OCI-LY3 (cell line): ENCODE data around the gene MMP17.

ENCODE experiments used
- H2AFZ ChIP-seq: fragments of 200-600, 300-600 bp; shearing (Covaris generic); 2 replicates; pipeline ENCODE4 v1.6.0; 2014; ENCODE audit warnings: antibody characterized with exemption, low read depth, low read length
- H3K27ac ChIP-seq: fragments of 200-600, 300-600 bp; sonication (generic); 2 replicates; pipeline ENCODE4 v1.5.1; 2014; ENCODE audit warnings: mild to moderate bottlenecking, low read length, moderate library complexity, mixed read lengths
- H3K27me3 ChIP-seq: fragments of 200-600, 300-600 bp; sonication (generic); 2 replicates; pipeline ENCODE4 v1.6.1; 2014; ENCODE audit warnings: low read depth, low read length, mixed read lengths
- H3K36me3 ChIP-seq: fragments of 200-600, 300-600 bp; sonication (generic); replicated peaks from 2 replicates; pipeline ENCODE3; 2014; ENCODE audit warnings: low read depth, low read length, mixed read lengths
- H3K4me1 ChIP-seq: fragments of 300-600, 200-600 bp; sonication (generic); 2 replicates; pipeline ENCODE4 v1.6.1; 2014; ENCODE audit warnings: low read length, mixed read lengths
- H3K4me2 ChIP-seq: fragments of 200-600, 300-600 bp; sonication (generic); 2 replicates; pipeline ENCODE4 v1.6.1; 2014; ENCODE audit warnings: low read length, mixed read lengths
- H3K4me3 ChIP-seq: fragments of 300-600, 200-600 bp; sonication (generic); 2 replicates; pipeline ENCODE4 v1.5.1; 2014; ENCODE audit warnings: antibody characterized with exemption, mild to moderate bottlenecking, low read length, moderate library complexity
- H3K79me2 ChIP-seq: fragments of 300-600, 200-600 bp; shearing (Covaris generic); 2 replicates; pipeline ENCODE4 v1.6.1; 2014; ENCODE audit warnings: mild to moderate bottlenecking, low read length, mixed read lengths
- H3K9ac ChIP-seq: fragments of 300-600, 200-600 bp; shearing (Covaris generic); 2 replicates; pipeline ENCODE4 v1.6.0; 2014; ENCODE audit warnings: mild to moderate bottlenecking, low read length, moderate library complexity
- H3K9me3 ChIP-seq: fragments of 200-600, 300-600 bp; shearing (Covaris generic); 2 replicates; pipeline ENCODE4 v1.6.1; 2014; ENCODE audit warnings: low read length, mixed read lengths; ENCODE audit not compliant: insufficient read depth
- H4K20me1 ChIP-seq: fragments of 200-600, 300-600 bp; sonication (generic); 2 replicates; pipeline ENCODE4 v1.6.1; 2016; ENCODE audit warnings: low read length, mixed read lengths; ENCODE audit not compliant: insufficient read depth
- CTCF ChIP-seq: fragments of 200-600, 300-600 bp; sonication (generic); IDR thresholded peaks from 2 replicates; pipeline ENCODE4 v1.5.1; 2014; ENCODE audit warnings: antibody characterized with exemption, low read length, low read depth
- EZH2phosphoT487 ChIP-seq: fragments of 200-600 bp; shearing (Covaris generic); IDR thresholded peaks from 2 replicates; pipeline ENCODE4 v1.6.1; 2018; ENCODE audit warnings: antibody characterized with exemption, mixed run types, low read depth

MMP17 gene

DNA sequence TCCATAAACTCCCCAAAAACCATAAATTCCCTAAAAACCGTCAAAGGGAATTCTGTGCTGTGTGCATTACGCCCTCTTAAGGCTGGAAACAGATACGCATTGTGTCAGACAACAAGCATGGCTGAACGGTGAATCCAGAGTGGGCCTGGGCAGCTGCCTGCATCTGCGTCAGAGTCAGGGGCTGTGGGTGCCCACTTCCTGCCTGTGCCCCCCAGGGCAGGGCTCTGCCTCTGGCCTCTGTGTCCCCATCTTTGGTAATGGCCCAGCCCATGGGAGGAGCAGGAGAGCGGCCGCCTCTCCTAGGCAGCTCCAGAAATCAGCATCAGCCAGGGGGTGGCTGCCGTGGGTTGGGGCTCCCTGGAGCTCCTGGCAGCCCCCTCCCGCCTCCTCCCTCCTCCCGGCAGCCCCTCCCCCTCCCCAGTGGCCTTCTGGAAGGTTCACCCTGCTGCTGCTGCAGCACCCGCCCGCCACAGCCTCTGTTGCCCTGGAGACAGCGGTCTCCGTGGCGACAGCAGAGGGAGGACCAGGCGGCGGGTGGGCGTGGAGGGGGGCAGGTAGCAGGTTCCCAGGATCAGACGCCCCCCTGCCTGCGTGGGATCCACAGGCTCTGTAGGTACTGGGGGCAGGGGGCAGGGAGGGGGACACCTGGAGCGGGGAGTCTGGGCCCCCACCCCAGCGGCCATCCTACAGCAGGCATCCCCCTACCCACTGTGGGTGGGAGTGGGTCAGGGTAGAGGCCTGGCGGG, 5.9 kb downstream of the MMP17 start:
- Histone ChIP-seq H3K4me3 (no peak overlapping the region), H2AFZ (no peak overlapping the region), H3K9ac (no peak overlapping the region), H3K4me2 (no peak overlapping the region; the same call in 1 of the 2 replicates), H3K9me3 (no peaks in the 10 kb centered on the region), H3K36me3 (no peaks in the 10 kb centered on the region), H3K79me2 (no peaks in the 10 kb centered on the region), H3K27me3 (peaks cover 15% of the 10 kb centered on the region), H4K20me1 (no peaks in the 10 kb centered on the region), H3K27ac (no peak overlapping the region), H3K4me1 (peaks cover 7% of the 10 kb centered on the region)
- peak; percentile 65 for TF ChIP-seq CTCF
- TF ChIP-seq EZH2phosphoT487: no peak

- H3K27me3 ChIP-seq: peaks cover 9% of the 10 kb centered on the region
- no peaks in the 10 kb centered on the region for H3K36me3 ChIP-seq
- no peaks in the 10 kb centered on the region for H4K20me1 ChIP-seq
- H3K9me3 ChIP-seq: no peaks in the 10 kb centered on the region
- no peak overlapping the region for H3K4me3 ChIP-seq
- peaks cover 7% of the 10 kb centered on the region for H3K4me1 ChIP-seq
- TF ChIP-seq CTCF (no peak), EZH2phosphoT487 (no peak)
- no peak overlapping the region for H3K27ac ChIP-seq
- H3K9ac ChIP-seq: no peak overlapping the region
- peak overlapping the region; percentile 64; the same call in 1 of the 2 replicates for H2AFZ ChIP-seq
- peak overlapping the region; percentile 44 for H3K4me2 ChIP-seq
- H3K79me2 ChIP-seq: no peaks in the 10 kb centered on the region
Measured at GRCh38 chr12:131834798-131835615, 6.8 kb downstream of the MMP17 start.

GRCh38 chr12:131835616-131836171, 7.5 kb downstream of the MMP17 start:
- peaks cover 4% of the 10 kb centered on the region; the same call in 1 of the 2 replicates for H3K27me3 ChIP-seq
- H3K4me3 ChIP-seq: no peak overlapping the region
- H3K9me3 ChIP-seq: no peaks in the 10 kb centered on the region
- no peaks in the 10 kb centered on the region for H3K36me3 ChIP-seq
- peak overlapping the region; percentile 44; the same call in 1 of the 2 replicates for H3K4me2 ChIP-seq
- H3K79me2 ChIP-seq: no peaks in the 10 kb centered on the region
- H3K4me1 ChIP-seq: peaks cover 7% of the 10 kb centered on the region
- H3K27ac ChIP-seq: no peak overlapping the region
- no peak overlapping the region for H3K9ac ChIP-seq
- TF ChIP-seq EZH2phosphoT487 (no peak), CTCF (no peak)
- no peaks in the 10 kb centered on the region for H4K20me1 ChIP-seq
- H2AFZ ChIP-seq: 0 out of 2 replicates have a peak overlapping the region, but pooled peaks have one; percentile 64

- no peak overlapping the region for H2AFZ ChIP-seq
- TF ChIP-seq CTCF (peak; percentile 59), EZH2phosphoT487 (no peak)
- no peaks in the 10 kb centered on the region for H4K20me1 ChIP-seq
- H3K9ac ChIP-seq: no peak overlapping the region
- no peaks in the 10 kb centered on the region for H3K79me2 ChIP-seq
- H3K4me2 ChIP-seq: peak overlapping the region; percentile 5; the same call in 1 of the 2 replicates
- peaks cover 7% of the 10 kb centered on the region for H3K4me1 ChIP-seq
- H3K9me3 ChIP-seq: no peaks in the 10 kb centered on the region
- H3K27ac ChIP-seq: no peak overlapping the region
- no peaks in the 10 kb centered on the region for H3K36me3 ChIP-seq
- no peaks in the 10 kb centered on the region for H3K27me3 ChIP-seq
- no peak overlapping the region for H3K4me3 ChIP-seq
Measured at GRCh38 chr12:131836193-131836592, 8.0 kb downstream of the MMP17 start.
